Measurements from ENCODE around the gene PSMD6.

PSMD6 gene

DNA sequence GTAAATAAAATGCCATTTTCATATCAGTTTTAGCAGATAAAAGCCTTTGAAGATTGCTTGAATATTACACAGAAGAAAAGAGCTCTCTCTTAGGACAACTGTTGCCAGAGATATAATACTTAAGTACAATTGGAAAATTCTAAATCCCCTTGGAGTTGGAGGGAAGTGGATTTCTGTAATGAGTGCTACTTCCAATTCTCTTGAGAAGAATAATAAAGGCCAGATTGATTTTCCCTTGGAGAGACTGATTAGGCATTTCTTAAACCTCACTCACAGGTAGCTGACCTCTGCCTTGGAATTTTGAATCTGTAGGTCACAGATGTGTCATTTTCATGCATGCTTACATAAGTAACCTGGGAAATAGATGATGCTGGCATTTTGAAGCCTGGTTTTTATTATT lies 29.8 kb upstream of the PSMD6 start:
- Histone ChIP-seq H3K4me3 (no peak overlapping the region), H3K9me3 (no peaks in the 10 kb centered on the region), H3K27ac (no peak overlapping the region), H3K36me3 (no peaks in the 10 kb centered on the region), H3K4me1 (no peaks in the 10 kb centered on the region), H3K27me3 (peaks cover 0 to 4% of the 10 kb centered on the region in 2 donors)
- no peak for DNase-seq
- TF ChIP-seq, protein P1, sequence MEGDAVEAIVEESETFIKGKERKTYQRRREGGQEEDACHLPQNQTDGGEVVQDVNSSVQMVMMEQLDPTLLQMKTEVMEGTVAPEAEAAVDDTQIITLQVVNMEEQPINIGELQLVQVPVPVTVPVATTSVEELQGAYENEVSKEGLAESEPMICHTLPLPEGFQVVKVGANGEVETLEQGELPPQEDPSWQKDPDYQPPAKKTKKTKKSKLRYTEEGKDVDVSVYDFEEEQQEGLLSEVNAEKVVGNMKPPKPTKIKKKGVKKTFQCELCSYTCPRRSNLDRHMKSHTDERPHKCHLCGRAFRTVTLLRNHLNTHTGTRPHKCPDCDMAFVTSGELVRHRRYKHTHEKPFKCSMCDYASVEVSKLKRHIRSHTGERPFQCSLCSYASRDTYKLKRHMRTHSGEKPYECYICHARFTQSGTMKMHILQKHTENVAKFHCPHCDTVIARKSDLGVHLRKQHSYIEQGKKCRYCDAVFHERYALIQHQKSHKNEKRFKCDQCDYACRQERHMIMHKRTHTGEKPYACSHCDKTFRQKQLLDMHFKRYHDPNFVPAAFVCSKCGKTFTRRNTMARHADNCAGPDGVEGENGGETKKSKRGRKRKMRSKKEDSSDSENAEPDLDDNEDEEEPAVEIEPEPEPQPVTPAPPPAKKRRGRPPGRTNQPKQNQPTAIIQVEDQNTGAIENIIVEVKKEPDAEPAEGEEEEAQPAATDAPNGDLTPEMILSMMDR (IDR thresholded peaks at IDR 0.05) = no peak
- intact Hi-C loops (cut with DNase I; ENCODE audit: low total_unique reads) = no loop called here

GRCh38 chr3:64049832-64050231 lies 26.5 kb upstream of the PSMD6 start:
- Histone ChIP-seq H3K9me3 (no peaks in the 10 kb centered on the region), H3K4me1 (no peaks in the 10 kb centered on the region), H3K27me3 (peaks cover 0 to 4% of the 10 kb centered on the region in 2 donors), H3K4me3 (no peak overlapping the region), H3K36me3 (no peaks in the 10 kb centered on the region), H3K27ac (no peak overlapping the region)
- intact Hi-C loops (cut with DNase I; ENCODE audit: low total_unique reads) = no loop called here
- DNase-seq = no peak
- TF ChIP-seq, protein P1 (IDR thresholded peaks at IDR 0.05) = no peak

DNA sequence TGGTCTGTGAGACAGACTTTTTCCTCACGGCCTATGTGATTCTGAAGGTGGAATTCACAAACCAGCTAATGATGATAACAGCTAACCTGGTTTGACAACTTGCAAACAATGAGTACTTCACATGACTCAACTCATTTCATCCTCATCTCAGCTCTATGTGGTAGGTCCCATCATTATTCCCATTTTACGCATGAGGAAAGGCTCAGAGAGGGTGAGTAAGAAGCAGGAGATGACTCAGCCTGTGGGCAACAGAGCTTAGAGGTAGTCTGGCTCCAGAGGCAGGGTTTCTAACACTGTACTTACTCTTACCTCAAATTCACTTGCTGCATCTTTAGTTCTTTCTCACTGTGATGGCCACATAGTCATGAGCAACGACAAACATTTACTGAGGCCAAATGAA lies 25.8 kb upstream of the PSMD6 start:
- H3K36me3 ChIP-seq = no peaks in the 10 kb centered on the region
- H3K4me3 ChIP-seq = no peak overlapping the region
- no peak for DNase-seq
- H3K27me3 ChIP-seq = peaks cover 0 to 4% of the 10 kb centered on the region in 2 donors
- intact Hi-C loops (cut with DNase I; ENCODE audit: low total_unique reads) = no loop called here
- no peaks in the 10 kb centered on the region for H3K4me1 ChIP-seq
- TF ChIP-seq, protein P1 (IDR thresholded peaks at IDR 0.05) = no peak
- H3K27ac ChIP-seq = no peak overlapping the region
- no peaks in the 10 kb centered on the region for H3K9me3 ChIP-seq

DNA sequence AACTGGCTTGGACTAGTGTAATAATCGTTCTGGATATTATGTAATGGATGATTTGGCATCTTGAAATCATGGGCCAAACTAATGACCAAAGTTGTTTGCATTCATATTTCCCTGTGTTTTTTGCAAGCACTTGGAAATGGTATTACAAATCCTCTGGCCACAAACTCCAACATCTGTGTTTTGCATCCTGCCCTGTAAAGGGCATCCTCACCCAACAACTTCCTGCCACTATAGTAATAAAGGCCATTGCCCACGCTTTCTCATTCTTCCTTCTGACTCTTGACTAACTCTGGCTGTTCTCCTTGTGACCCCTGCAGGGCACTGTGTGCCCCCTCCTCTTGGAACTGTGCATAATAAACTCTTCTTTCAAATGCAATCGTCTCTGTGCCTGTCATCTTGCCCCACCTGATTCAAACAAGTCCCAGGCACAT lies 25.4 kb upstream of the PSMD6 start:
- Histone ChIP-seq H3K4me3 (no peak overlapping the region), H3K4me1 (no peaks in the 10 kb centered on the region), H3K27ac (no peak overlapping the region), H3K36me3 (no peaks in the 10 kb centered on the region), H3K27me3 (peaks cover 0 to 4% of the 10 kb centered on the region in 2 donors), H3K9me3 (no peaks in the 10 kb centered on the region)
- DNase-seq = no peak
- intact Hi-C loops (cut with DNase I; ENCODE audit: low total_unique reads) = no loop called here
- TF ChIP-seq, protein P1 (IDR thresholded peaks at IDR 0.05) = no peak

- intact Hi-C loops (cut with DNase I; ENCODE audit: low total_unique reads) = no loop called here
- Histone ChIP-seq H3K27me3 (no peaks in the 10 kb centered on the region), H3K9me3 (no peaks in the 10 kb centered on the region), H3K27ac (no peak overlapping the region), H3K4me3 (no peak overlapping the region), H3K36me3 (no peaks in the 10 kb centered on the region), H3K4me1 (no peaks in the 10 kb centered on the region)
- no peak for DNase-seq
- TF ChIP-seq, protein P1 (IDR thresholded peaks at IDR 0.05) = no peak
Observed at GRCh38 chr3:64047787-64048186, 24.5 kb upstream of the PSMD6 start.

DNA sequence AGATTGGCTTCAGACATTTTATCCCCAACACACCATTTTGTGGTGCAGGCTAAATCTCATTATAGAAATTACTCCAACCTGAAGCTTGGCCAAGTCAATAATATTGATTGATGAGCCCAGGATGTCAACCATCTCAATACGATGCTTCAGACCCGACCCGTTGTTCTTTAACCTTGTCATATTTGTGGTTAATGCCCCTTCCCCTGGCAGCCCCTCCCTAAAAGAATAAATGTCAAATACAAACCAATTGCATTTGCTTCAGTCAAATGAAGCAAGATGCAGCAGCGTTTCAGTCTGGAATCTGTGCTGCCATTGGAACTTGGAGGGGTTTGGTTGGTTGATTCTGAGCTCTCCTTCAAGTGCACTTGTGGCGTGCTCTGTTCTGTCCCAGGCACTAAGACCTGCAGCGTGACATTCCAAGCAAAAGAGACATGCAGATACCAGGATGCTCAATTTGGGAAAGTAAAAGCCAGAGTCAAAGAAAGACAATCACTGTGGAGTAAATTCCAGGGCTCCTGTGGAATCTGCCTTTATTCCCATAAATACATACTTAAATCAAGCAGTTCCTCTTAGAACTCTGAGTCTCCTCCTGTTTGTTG lies 23.8 kb upstream of the PSMD6 start:
- H3K36me3 ChIP-seq = no peaks in the 10 kb centered on the region
- intact Hi-C loops (cut with DNase I; ENCODE audit: low total_unique reads) = no loop called here
- no peaks in the 10 kb centered on the region for H3K27me3 ChIP-seq
- TF ChIP-seq, protein P1 (IDR thresholded peaks at IDR 0.05) = no peak
- no peaks in the 10 kb centered on the region for H3K9me3 ChIP-seq
- no peaks in the 10 kb centered on the region for H3K4me1 ChIP-seq
- H3K27ac ChIP-seq = no peak overlapping the region
- no peak for DNase-seq
- H3K4me3 ChIP-seq = no peak overlapping the region

Data from tibial artery (tissue), 4 donors.